ENCODE data around the gene PSTPIP1.

The PSTPIP1 gene

GRCh38 chr15:76978522-76979330 lies 16.2 kb upstream of the PSTPIP1 start:
- no peak for DNase-seq (ENCODE audit: low read depth in 1 of 2, low spot score in 1 of 2)

DNA sequence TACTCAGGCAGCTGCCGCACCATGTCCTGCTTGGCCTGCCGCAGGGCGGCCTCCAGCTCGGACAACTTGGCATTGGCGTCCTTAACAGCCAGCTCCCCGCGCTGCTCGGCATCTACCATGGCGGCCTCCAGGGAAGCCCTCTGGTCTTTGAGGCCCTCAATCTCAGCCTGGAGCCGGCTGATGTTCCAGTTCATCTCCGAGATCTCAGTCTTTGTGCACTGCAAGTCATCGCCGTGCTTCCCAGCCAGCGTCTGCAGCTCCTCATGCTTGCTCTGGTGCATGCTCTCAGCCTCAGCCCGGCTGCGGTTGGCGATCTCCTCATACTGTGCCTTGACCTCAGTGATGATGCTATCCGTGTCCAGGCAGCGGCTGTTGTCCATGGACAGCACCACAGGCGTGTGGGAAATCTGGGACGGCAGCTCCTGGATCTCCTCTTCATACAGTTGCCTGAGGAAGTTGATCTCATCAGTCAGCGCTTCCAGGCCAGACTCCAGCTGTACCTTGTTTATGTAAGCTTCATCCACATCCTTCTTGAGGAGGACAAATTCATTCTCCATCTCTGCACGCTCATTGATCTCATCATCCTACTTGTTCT lies 15.5 kb upstream of the PSTPIP1 start:
- no peak for DNase-seq (ENCODE audit: low read depth in 1 of 2, low spot score in 1 of 2)

DNA sequence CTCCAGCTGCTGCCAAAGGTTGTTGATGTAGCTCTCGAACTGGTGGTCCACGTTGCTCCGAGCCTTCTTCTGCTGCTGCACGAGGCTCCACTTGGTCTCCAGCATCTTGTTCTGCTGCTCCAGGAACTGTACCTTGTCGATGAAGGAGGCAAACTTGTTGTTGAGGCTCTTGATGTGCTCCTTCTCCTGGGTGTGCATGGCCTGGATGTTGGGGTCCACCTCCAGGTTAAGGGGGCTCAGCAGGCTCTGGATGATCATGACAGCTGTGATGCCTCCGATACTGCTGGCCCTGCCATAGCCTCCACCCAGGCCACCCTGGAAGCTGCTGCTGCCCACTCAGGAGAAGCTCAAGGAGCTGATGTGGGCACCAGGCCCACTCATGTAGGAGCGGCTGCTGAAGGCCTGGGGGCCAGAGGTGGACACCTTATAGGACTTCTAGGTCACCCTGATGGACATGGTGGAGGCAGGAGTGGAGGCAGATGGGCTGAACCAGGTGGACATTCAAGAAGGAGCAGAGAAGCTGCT lies 14.9 kb upstream of the PSTPIP1 start:
- no peak for DNase-seq (ENCODE audit: low read depth in 1 of 2, low spot score in 1 of 2)

DNA sequence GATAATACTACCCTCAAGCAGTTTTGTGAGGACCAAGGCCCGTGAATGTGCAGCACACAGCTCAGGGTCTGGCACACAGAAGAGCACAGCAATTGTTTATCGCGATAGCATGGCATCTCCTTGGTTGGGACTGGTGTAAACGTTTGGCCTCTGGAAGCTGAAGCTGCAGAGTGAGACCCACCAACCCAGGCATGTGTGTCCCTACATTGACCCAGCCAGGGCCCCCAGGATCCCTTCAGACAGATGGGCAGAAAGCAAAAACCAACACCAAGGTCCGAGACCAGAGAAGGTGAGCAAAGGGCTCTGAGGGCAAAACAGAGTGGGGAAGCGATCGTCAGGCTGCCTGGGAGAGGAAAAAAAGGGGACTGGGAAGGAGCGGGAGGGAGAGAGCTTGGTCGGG lies 12.6 kb upstream of the PSTPIP1 start:
- no peak for DNase-seq (ENCODE audit: low read depth in 1 of 2, low spot score in 1 of 2)

- DNase-seq (ENCODE audit: low read depth in 1 of 2, low spot score in 1 of 2), result no peak
Measured at GRCh38 chr15:76982756-76983155, 12.2 kb upstream of the PSTPIP1 start.

DNA sequence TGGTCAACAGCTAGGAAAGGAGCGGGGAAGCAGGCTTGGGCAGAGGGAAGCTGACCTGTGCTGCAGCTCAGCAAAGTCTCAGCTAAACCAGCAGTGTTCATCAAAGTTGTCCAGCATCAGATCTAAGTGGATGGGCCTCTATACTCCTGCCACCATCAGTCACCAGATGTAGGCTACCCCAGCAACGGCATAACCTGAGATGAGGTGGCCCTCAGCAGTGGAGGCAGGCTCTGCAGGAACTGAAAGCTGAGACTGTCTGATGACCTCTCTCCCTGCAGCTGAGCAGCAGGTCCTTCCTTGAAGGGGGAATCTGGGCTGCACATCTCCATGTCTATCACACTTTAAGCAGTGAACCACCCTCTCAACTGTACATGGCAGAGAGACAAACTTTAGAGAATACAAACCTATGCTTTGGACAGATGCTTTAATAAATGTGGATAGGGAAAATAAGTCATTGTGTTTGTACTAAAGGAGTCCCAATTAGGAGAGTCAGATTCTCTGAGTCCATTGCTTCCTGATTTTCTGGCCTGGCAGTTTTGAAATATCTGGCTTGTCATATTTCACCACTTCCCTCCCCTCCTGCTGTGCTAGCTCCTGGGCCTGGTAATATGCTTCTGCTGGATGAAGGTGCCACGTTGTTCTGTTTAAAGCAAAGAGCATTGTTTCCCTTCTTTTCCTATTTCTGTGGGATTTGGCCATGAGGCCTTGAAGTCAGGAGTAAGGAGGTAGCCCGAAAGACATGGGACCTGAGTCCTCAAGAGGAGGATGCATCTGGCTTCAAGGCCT lies 11.1 kb upstream of the PSTPIP1 start:
- no peak for DNase-seq (ENCODE audit: low read depth in 1 of 2, low spot score in 1 of 2)

DNA sequence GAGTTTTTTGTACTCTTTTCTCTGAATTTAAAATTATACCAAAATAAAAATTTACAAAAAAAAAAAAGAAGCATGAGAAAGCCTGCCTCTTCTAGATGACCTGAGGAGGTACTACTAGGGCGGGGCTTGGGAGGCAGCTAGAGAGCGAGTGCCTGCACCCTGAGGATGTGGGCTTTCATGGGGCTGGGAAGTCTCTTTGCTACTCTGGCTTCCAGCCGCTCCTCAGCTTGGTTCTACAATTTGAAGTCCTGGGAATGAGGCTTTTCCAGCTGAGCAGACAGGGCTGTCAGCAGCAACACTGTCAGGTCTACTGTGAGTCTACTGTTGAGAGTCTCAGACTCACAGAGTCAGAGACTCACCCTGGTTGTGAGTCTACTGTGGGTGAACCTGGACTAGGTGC lies 8.2 kb upstream of the PSTPIP1 start:
- no peak for DNase-seq (ENCODE audit: low read depth in 1 of 2, low spot score in 1 of 2)

GRCh38 chr15:76987276-76987675 lies 7.7 kb upstream of the PSTPIP1 start:
- no peak for DNase-seq (ENCODE audit: low read depth in 1 of 2, low spot score in 1 of 2)

DNA sequence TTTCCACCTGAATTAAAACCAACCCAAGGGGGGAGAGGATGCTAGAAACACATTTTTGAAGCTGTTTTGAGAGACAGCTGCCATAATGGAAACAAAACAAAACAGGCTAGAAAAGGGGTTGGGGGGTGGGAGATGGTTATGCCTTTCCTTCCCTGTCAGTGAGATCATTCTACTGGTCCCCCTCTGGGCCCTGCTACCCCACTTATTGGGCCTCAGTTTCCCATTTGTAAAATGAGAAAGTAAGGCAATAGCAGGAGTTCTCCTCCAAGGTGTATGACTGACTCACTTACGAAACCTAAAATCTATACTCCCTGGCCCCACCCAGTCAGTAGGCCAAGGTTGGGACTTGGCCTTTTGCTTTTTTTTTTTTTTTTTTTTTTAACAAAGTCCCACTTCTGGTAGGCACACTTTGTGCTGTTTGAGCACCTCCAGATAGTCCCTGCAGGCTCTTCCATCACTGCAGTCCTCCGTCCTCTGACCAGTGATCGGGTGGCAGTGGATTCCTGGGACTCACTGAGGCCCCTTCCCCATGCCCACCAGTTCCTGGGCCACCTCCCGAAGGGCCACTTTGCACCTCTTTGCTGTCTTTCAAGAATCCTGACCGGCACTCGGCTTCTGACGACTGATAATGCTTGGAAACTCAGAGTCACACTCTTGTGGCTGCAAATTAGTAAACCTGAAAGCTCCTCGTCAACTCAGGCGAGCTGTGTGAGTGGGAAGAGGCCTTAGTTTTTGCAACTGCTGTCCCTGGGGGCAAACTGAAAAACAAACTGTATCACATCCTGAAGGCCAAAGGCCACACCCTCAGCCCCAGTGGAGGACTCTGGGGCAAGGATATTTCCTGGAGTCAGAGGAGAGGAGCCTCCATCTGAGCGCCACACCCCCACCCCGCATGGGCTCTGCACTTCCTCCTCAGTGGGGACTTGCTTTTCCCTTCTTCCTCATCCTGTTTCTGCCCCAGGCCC lies 6.7 kb upstream of the PSTPIP1 start:
- peak; percentile 51 to 72 for DNase-seq (ENCODE audit: low read depth in 1 of 2, low spot score in 1 of 2)

DNA sequence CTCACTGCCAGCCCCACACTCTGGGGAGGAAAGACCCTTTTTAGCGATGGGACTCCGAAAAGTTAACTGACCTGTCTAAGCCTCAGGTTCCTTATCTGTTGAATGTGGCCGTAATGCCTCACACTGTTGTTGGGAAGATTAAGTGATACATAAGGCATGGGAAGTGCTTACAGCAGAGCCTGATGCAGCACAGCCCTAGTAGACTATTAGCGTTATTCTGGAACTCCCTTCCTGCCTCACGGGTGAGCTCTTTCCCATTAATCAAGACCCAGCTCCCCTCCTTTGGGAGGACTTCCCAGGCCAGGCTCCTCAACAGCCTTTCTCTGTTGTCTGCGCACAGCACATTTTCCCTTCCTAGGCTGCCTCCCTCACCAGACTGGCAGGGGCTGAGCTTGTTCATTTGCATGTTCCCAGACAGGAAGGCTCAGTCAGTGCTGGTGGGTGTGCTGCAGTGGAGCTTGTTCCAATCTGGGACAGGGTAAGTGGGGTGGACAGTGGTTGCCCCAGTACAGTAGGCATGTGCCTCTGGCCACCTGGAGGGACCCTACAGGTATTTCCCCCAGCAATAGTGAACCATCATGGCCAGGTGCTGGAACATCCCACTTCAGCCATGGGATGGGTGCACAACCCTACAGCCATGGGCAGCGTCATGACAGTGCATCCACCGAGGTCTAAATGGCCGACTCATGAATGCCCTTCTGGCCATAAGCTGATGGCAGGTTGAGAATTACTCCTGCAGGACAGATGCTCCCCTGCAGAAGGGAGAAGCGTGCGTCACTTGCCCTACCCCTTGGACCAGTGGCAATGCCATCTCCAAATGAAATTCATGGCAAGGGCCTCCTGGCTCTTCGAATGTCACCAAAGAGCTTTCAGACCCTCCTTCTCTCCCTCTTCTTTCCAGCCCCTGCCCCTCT lies 5.8 kb upstream of the PSTPIP1 start:
- DNase-seq (ENCODE audit: low read depth in 1 of 2, low spot score in 1 of 2), result no peak

DNA sequence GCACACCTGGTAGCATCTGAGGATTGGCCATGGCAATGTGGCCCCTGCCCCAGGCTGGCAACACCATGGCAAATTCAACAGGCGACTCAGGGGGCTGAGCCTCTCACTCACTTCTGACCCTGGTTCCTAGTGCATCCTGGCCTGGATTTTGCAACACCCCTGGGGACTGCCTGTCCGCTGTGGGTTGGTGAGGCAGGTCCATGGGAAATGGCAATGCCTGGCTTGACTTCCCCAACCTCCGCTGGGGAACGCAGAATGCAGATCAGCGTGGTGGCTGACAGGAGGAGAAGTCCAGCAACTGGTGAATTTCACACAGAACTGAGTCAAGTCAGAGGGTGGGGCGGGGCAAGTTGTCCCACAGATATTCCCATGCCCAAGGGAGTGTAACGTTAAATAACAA lies 3.9 kb upstream of the PSTPIP1 start:
- no peak for DNase-seq (ENCODE audit: low read depth in 1 of 2, low spot score in 1 of 2)

GRCh38 chr15:76991741-76992645 lies 2.9 kb upstream of the PSTPIP1 start:
- no peak for DNase-seq (ENCODE audit: low read depth in 1 of 2, low spot score in 1 of 2)

DNA sequence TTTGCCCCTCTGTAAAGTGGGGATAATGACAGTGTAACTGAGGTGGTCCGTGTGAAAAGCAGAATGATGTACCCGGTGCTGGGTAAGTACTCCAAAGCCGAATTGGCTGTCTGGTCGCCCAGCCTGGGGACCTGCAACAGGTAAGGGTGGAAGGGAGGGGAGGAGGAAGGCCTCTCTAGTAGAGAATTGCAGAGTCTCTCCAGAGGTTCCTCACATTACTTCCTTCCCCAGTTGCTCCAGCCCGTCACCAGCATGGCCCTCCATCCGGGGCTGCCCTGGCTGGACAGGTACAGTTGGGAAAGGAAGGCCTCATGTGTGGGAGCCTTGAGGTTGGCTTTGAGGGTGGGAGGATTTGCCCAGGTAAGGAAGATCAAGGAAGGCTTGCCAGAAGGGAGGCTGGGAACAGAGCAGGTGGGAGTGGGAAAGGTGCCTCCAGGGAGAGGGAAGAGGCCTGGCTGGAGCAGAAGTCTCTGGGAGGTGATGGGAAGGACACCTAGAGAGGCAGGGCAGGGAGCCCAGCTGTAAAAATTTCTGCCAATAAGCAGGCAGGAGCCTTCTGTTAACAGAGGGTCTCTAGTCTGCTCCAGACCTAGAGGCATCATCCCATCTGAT lies 1.7 kb upstream of the PSTPIP1 start:
- no peak for DNase-seq (ENCODE audit: low read depth in 1 of 2, low spot score in 1 of 2)

DNA sequence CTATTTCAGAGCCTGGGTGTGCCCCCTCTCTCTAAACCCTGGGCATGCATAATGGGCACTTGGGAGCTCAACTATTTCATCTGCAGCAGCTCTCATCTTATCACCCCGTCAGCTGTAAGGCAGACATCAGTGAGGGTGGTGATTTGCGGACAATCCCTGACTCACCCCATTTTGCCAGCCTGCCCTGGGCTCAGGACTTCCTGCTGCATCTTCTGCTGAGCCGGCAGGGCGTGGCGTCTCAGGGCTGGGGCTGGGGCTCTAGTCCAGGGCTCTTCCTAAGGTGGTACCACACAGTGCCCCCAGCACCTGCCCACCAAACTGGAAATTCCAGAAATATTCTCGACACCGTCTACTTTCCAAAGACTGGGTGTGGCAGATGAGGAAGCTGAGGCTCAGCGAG lies 925 bp upstream of the PSTPIP1 start:
- DNase-seq (ENCODE audit: low read depth in 1 of 2, low spot score in 1 of 2), result peak in 1 of 2 donors; percentile 37

GRCh38 chr15:76994496-76994895 lies 430 bp upstream of the PSTPIP1 start:
- no peak for DNase-seq (ENCODE audit: low read depth in 1 of 2, low spot score in 1 of 2)

DNA sequence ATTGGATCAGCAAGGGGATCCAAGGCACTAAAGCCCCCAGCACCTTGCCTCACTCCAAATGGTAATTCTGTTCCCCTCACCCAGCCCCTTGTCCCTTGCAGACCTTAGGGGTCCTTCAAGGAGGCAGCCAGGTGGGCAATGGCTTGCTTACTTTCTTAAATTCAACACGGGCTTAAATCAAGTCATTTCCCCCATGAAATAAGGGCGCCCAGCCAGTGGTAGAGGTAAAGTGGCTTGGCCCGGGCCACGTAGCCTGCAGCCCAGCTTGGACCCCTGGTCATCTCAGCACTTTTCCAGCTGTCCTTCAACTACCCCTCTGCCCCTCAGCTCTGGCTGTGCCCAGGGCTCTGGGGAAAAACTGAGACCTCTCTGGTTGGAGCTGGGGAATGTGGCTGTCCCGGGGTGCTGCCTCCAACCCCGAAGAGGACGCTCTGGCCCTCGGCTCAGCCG lies 1.2 kb downstream of the PSTPIP1 start:
- DNase-seq (ENCODE audit: low read depth in 1 of 2, low spot score in 1 of 2), result no peak

DNA sequence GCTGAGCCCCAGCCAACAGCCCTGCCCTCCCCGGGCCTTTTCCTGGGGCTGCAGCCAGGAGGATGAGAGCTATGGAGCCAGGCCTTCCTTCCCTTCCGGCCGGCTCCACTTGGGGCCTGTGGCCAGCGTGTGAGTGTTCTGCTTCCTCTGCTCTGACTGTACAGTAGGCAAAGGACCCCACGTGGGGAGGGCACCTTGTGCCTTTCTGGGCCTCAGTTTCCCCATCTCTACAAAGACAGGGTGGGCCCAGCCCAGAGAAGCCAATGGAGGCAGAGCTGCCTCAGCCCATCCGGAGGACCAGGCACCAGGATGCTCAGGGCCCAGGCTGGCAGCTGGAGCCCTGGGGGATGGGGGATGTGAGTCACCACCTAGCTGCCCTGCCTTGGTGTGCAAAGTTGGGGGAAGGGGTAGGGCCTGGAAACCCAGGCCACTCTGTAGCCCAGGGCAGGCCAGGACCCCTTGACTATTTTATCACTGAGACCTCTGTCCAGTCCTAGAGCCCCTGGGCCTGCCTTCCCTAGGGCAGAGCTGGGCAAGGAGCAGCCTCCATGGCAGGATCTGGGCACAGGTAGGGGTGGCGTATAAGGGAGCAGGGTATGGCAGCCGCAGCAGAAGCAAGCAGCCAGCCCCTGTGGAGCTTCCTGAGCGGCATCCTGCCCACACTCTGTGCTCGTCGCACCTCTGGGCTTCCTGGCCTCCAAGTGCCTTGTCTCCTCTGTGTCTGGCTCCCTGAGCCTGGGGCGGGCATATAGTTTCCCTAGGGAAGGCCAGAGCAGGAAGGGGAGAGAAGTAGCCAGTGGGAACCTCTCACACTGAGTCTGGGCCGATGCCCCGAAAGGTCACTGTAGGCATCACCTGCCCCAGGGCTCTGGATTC lies 1.8 kb downstream of the PSTPIP1 start:
- no peak for DNase-seq (ENCODE audit: low read depth in 1 of 2, low spot score in 1 of 2)
